HEK293 (cell line): ENCODE measurements around the gene ATP7B.

ENCODE experiments used
- CTCF ChIP-seq: fragments of 450-650 bp; formaldehyde crosslinking; IDR thresholded peaks from 2 replicates; pipeline ENCODE4 v1.5.1; 2016; ENCODE audit warnings: missing biosample characterization, missing genetic modification characterization
- GLIS1 ChIP-seq: fragments of 450-650 bp; formaldehyde crosslinking; IDR thresholded peaks from 2 replicates; pipeline ENCODE4 v1.5.1; 2016; ENCODE audit warnings: missing biosample characterization, missing genetic modification characterization
- KLF1 ChIP-seq: fragments of 450-650 bp; formaldehyde crosslinking; IDR thresholded peaks from 2 replicates; pipeline ENCODE4 v1.5.1; 2016; ENCODE audit warnings: missing biosample characterization, missing genetic modification characterization
- MZF1 ChIP-seq: fragments of 450-650 bp; formaldehyde crosslinking; IDR thresholded peaks from 2 replicates; pipeline ENCODE4 v1.5.1; 2017; ENCODE audit warnings: missing biosample characterization, missing genetic modification characterization, borderline replicate concordance
- PRDM1 ChIP-seq: fragments of 450-650 bp; formaldehyde crosslinking; IDR thresholded peaks from 2 replicates; pipeline ENCODE4; 2016; ENCODE audit warnings: missing biosample characterization, missing genetic modification characterization
- REST ChIP-seq: fragments of 450-650 bp; formaldehyde crosslinking; IDR thresholded peaks from 2 replicates; pipeline ENCODE4 v1.5.1; 2016; ENCODE audit warnings: missing biosample characterization, missing genetic modification characterization
- TRIM28 ChIP-seq: IDR thresholded peaks from 2 replicates; pipeline ENCODE4 v1.6.1; 2011; ENCODE audit warnings: low read length, control low read depth, borderline replicate concordance
- WT1 ChIP-seq: fragments of 450-650 bp; formaldehyde crosslinking; IDR thresholded peaks from 2 replicates; pipeline ENCODE4 v1.5.1; 2016; ENCODE audit warnings: missing biosample characterization, missing genetic modification characterization
- ZBTB26 ChIP-seq: fragments of 450-650 bp; formaldehyde crosslinking; optimal IDR thresholded peaks from 2 replicates; pipeline ENCODE3; 2016; ENCODE audit warnings: missing biosample characterization, mild to moderate bottlenecking, missing genetic modification characterization
- ZBTB6 ChIP-seq: fragments of 450-650 bp; formaldehyde crosslinking; IDR thresholded peaks from 2 replicates; pipeline ENCODE4 v1.5.1; 2017; ENCODE audit warnings: missing biosample characterization, missing genetic modification characterization
- ZNF140 ChIP-seq: fragments of 450-650 bp; formaldehyde crosslinking; IDR thresholded peaks from 2 replicates; pipeline ENCODE4 v1.5.1; 2016; ENCODE audit warnings: missing biosample characterization, missing genetic modification characterization
- ZNF148 ChIP-seq: fragments of 450-650 bp; formaldehyde crosslinking; IDR thresholded peaks from 2 replicates; pipeline ENCODE4 v1.5.0; 2017; ENCODE audit warnings: missing biosample characterization, missing genetic modification characterization, borderline replicate concordance
- ZNF175 ChIP-seq: fragments of 450-650 bp; formaldehyde crosslinking; IDR thresholded peaks from 2 replicates; pipeline ENCODE4 v1.5.1; 2016; ENCODE audit warnings: missing biosample characterization, missing genetic modification characterization
- ZNF280C ChIP-seq: fragments of 450-650 bp; formaldehyde crosslinking; IDR thresholded peaks from 2 replicates; pipeline ENCODE4 v1.5.1; 2016; ENCODE audit warnings: missing biosample characterization, missing genetic modification characterization
- ZNF280D ChIP-seq: fragments of 450-650 bp; formaldehyde crosslinking; IDR thresholded peaks from 2 replicates; pipeline ENCODE4 v1.5.1; 2016; ENCODE audit warnings: missing biosample characterization, missing genetic modification characterization
- ZNF292 ChIP-seq: fragments of 450-650 bp; formaldehyde crosslinking; IDR thresholded peaks from 2 replicates; pipeline ENCODE4 v1.5.1; 2016; ENCODE audit warnings: low read depth, missing biosample characterization, missing genetic modification characterization, borderline replicate concordance
- ZNF350 ChIP-seq: fragments of 450-650 bp; formaldehyde crosslinking; IDR thresholded peaks from 2 replicates; pipeline ENCODE4 v1.5.0; 2017; ENCODE audit warnings: missing biosample characterization, mild to moderate bottlenecking, missing genetic modification characterization
- ZNF555 ChIP-seq: fragments of 450-650 bp; formaldehyde crosslinking; conservative IDR thresholded peaks from 2 replicates; pipeline ENCODE4 v1.5.1; 2017; ENCODE audit warnings: missing biosample characterization, mild to moderate bottlenecking, missing genetic modification characterization, inconsistent platforms
- ZNF580 ChIP-seq: fragments of 450-650 bp; formaldehyde crosslinking; IDR thresholded peaks from 2 replicates; pipeline ENCODE4 v1.5.1; 2016; ENCODE audit warnings: missing biosample characterization, missing genetic modification characterization
- ZNF701 ChIP-seq: fragments of 450-650 bp; formaldehyde crosslinking; IDR thresholded peaks from 2 replicates; pipeline ENCODE4 v1.5.1; 2016; ENCODE audit warnings: missing biosample characterization, missing genetic modification characterization
- ZNF707 ChIP-seq: fragments of 450-650 bp; formaldehyde crosslinking; IDR thresholded peaks from 2 replicates; pipeline ENCODE4 v1.5.1; 2016; ENCODE audit warnings: missing biosample characterization, missing genetic modification characterization
- ZXDB ChIP-seq: fragments of 450-650 bp; formaldehyde crosslinking; IDR thresholded peaks from 2 replicates; pipeline ENCODE4 v1.5.1; 2016; ENCODE audit warnings: missing biosample characterization, missing genetic modification characterization

The ATP7B gene

GRCh38 chr13:52011632-52012511 lies 622 bp upstream of the ATP7B start, which contains the start of gene ALG11 (continued):
- TF ChIP-seq ZNF280D (tag by site-specific recombination) (no peak), ZNF280C (no peak), ZNF701 (no peak), ZBTB26 (tag by site-specific recombination) (peak; percentile 96), ZXDB (tag by site-specific recombination) (0 out of 2 replicates have a peak, but pooled peaks have one; percentile 28), PRDM1 (peak; percentile 92), GLIS1 (tag by site-specific recombination) (peak; percentile 62; the same call in 1 of the 2 replicates), REST (0 out of 2 replicates have a peak, but pooled peaks have one; percentile 17), ZNF580 (tag by site-specific recombination) (no peak), ZBTB6 (no peak; the same call in 1 of the 2 replicates), ZNF148 (tag by site-specific recombination) (no peak), CTCF (tag by site-specific recombination) (no peak; the same call in 1 of the 2 replicates), ZNF140 (tag by site-specific recombination) (no peak), KLF1 (tag by site-specific recombination) (peak; percentile 17; the same call in 1 of the 2 replicates), ZNF555 (tag by site-specific recombination) (no peak), ZNF350 (tag by site-specific recombination) (no peak), ZNF292 (tag by site-specific recombination) (no peak), WT1 (tag by site-specific recombination) (no peak), TRIM28 (no peak), ZNF175 (tag by site-specific recombination) (no peak), MZF1 (tag by site-specific recombination) (no peak), ZNF707 (tag by site-specific recombination) (no peak)
